NCI-H524 treated with DMSO at 0.1 percent for 48 hours (cell line): ENCODE results near the gene CLDN6.

Source experiments
- DNase-seq: peaks from one replicate; lab custom pipeline; 2025; lab: John Stamatoyannopoulos, UW

CLDN6 gene

GRCh38 chr16:3013491-3013951 is 4.5 kb downstream of the CLDN6 start:
- no peak for DNase-seq

GRCh38 chr16:3012828-3013420 is 5.1 kb downstream of the CLDN6 start, which contains the start of gene CLDN9:
CLDN9 (plus strand) TSS chr16:3012923; CDS start chr16:3013363, 440 bp downstream.
- DNase-seq: no peak

- no peak for DNase-seq
These were observed 5.7 kb downstream of the CLDN6 start for GRCh38 chr16:3012246-3012645.

- DNase-seq: no peak
These were observed 7.5 kb downstream of the CLDN6 start for GRCh38 chr16:3010510-3010909.

- DNase-seq: no peak
These were observed 8.2 kb downstream of the CLDN6 start for GRCh38 chr16:3009568-3010390.

- DNase-seq: no peak
These were observed 9.3 kb downstream of the CLDN6 start for GRCh38 chr16:3008690-3009037.

GRCh38 chr16:3007957-3008689 is 9.9 kb downstream of the CLDN6 start:
- DNase-seq: no peak

- DNase-seq: no peak
These were observed 10.7 kb downstream of the CLDN6 start for GRCh38 chr16:3007059-3007956.

- no peak for DNase-seq
These were observed 13.2 kb downstream of the CLDN6 start for GRCh38 chr16:3004781-3005284.

- DNase-seq: no peak
These were observed 13.7 kb downstream of the CLDN6 start for GRCh38 chr16:3004319-3004718.

GRCh38 chr16:3003582-3004270 is 14.3 kb downstream of the CLDN6 start:
- peak; percentile 97 for DNase-seq

GRCh38 chr16:3001316-3001715 is 16.7 kb downstream of the CLDN6 start:
- DNase-seq: no peak

- no peak for DNase-seq
These were observed 17.4 kb downstream of the CLDN6 start for GRCh38 chr16:3000540-3000939.

- no peak for DNase-seq
These were observed 18.1 kb downstream of the CLDN6 start for GRCh38 chr16:2999929-3000328.

GRCh38 chr16:2996298-2996697 is 21.7 kb downstream of the CLDN6 start:
- DNase-seq: no peak

GRCh38 chr16:2992383-2993081 is 25.5 kb downstream of the CLDN6 start:
- DNase-seq: no peak

- DNase-seq: no peak
These were observed 26.3 kb downstream of the CLDN6 start for GRCh38 chr16:2991566-2992261.

GRCh38 chr16:2990891-2991290 is 27.1 kb downstream of the CLDN6 start:
- DNase-seq: no peak

- DNase-seq: no peak
These were observed 29.3 kb downstream of the CLDN6 start for GRCh38 chr16:2988590-2989099.
